Endodermal cell (in vitro differentiated cells): ENCODE results near the gene UGT3A1. TPM values are rescaled to one million over a fixed set of nuclear protein-coding genes. Genes with fewer than 3 reads are reported as not detected.

ENCODE experiments used
- DNase-seq: peaks from one replicate; pipeline ENCODE4 v3.0.0-alpha.2; 2017
- H3K27ac ChIP-seq: 2 replicates; pipeline ENCODE4 v1.5.1; 2013; ENCODE audit warnings: mild to moderate bottlenecking, low read depth, low read length, moderate library complexity
- H3K27me3 ChIP-seq: 2 replicates; pipeline ENCODE4 v1.6.1; 2013; ENCODE audit warnings: mild to moderate bottlenecking, low read length, moderate library complexity; ENCODE audit not compliant: insufficient read depth, control insufficient read depth, poor library complexity, severe bottlenecking
- H3K36me3 ChIP-seq: 2 replicates; pipeline ENCODE4 v1.7.0; 2013; ENCODE audit warnings: mild to moderate bottlenecking, low read length, moderate library complexity; ENCODE audit not compliant: control insufficient read depth, insufficient read depth
- H3K4me1 ChIP-seq: one replicate; pipeline ENCODE4 v1.7.0; 2013; ENCODE audit warnings: low read length; ENCODE audit not compliant: control insufficient read depth, insufficient read depth
- H3K4me3 ChIP-seq: 2 replicates; pipeline ENCODE4 v1.5.1; 2013; ENCODE audit warnings: mild to moderate bottlenecking, low read length, moderate library complexity
- H3K9ac ChIP-seq: 2 replicates; pipeline ENCODE4 v1.6.1; 2013; ENCODE audit warnings: mild to moderate bottlenecking, low read length, moderate library complexity; ENCODE audit not compliant: poor library complexity, severe bottlenecking; ENCODE audit errors: extremely low read depth
- H3K9me3 ChIP-seq: 2 replicates; pipeline ENCODE4 v1.6.1; 2013; ENCODE audit warnings: mild to moderate bottlenecking, low read length, moderate library complexity; ENCODE audit not compliant: control insufficient read depth
- H3K27ac Mint-ChIP-seq: 2 replicates; pipeline ENCODE4 v1.8.0; 2020; ENCODE audit warnings: mixed read lengths
- H3K27me3 Mint-ChIP-seq: 2 replicates; pipeline ENCODE4 v1.8.0; 2021; ENCODE audit warnings: mild to moderate bottlenecking, mixed read lengths; ENCODE audit not compliant: insufficient read depth
- H3K36me3 Mint-ChIP-seq: 2 replicates; pipeline ENCODE4 v1.8.0; 2020; ENCODE audit warnings: low read depth, mixed read lengths
- H3K4me1 Mint-ChIP-seq: 2 replicates; pipeline ENCODE4 v1.8.0; 2020; ENCODE audit warnings: mixed read lengths
- H3K4me3 Mint-ChIP-seq: 2 replicates; pipeline ENCODE4 v1.8.0; 2020; ENCODE audit warnings: mild to moderate bottlenecking, moderate library complexity, mixed read lengths
- H3K9me3 Mint-ChIP-seq: 2 replicates; pipeline ENCODE4 v1.8.0; 2020; ENCODE audit warnings: mild to moderate bottlenecking, mixed read lengths
- CTCF ChIP-seq: fragments of 200-600 bp; sonication (generic); conservative IDR thresholded peaks from 2 replicates; pipeline ENCODE4 v1.5.0; 2021; ENCODE audit warnings: antibody characterized with exemption, mild to moderate bottlenecking
- WGBS, 2 experiments: methylation state at CpG; one replicate each; pipeline versions ENCODE4 v1.1.5 to v1.1.7; 2013; ENCODE audit warnings: missing lambda C conversion rate in 2 of 2, mixed read lengths in 1 of 2; ENCODE audit not compliant: insufficient coverage in 1 of 2, insufficient read length in 1 of 2; 5-methylcytosine and 5-hydroxymethylcytosine counted together
- total RNA-seq, 2 donors: library from RNA; stranded (reverse); fragmentation: NEBNext Ultra II Directional in 1 of 2; extraction: Animal tissue kit (Norgen Biotek cat#: 25700) in 1 of 2; gene quantifications; 2 replicates in 1 of 2; 3 replicates in 1 of 2; pipeline ENCODE4 v1.2.1, GENCODE V29; 2021

UGT3A1 gene
- total RNA-seq, 2 donors from 2014 or later: 4.7 to 10.6 TPM

GRCh38 chr5:36017004-36017403 is 25.8 kb upstream of the UGT3A1 start:
- no peak overlapping the region for H3K9ac ChIP-seq
- no peaks in the 10 kb centered on the region for H3K36me3 ChIP-seq
- TF ChIP-seq CTCF: no peak
- DNase-seq: no peak
- Mint-ChIP-seq H3K9me3 (peaks cover 59% of the 10 kb centered on the region), H3K27ac (no peak overlapping the region), H3K4me1 (no peaks in the 10 kb centered on the region), H3K27me3 (peaks cover 3% of the 10 kb centered on the region), H3K4me3 (no peak overlapping the region), H3K36me3 (no peaks in the 10 kb centered on the region)
- no peak overlapping the region for H3K4me3 ChIP-seq
- peaks cover 45% of the 10 kb centered on the region for H3K9me3 ChIP-seq
- H3K4me1 ChIP-seq: no peaks in the 10 kb centered on the region
- 88 to 100% methylated on average over 1 of the region's 1 CpG for WGBS, 2 experiments
- H3K27ac ChIP-seq: no peak overlapping the region
- H3K27me3 ChIP-seq: peaks cover 5% of the 10 kb centered on the region

GRCh38 chr5:36013182-36013581 is 22.0 kb upstream of the UGT3A1 start:
- Mint-ChIP-seq H3K9me3 (peaks cover 77% of the 10 kb centered on the region), H3K4me3 (no peak overlapping the region), H3K4me1 (no peaks in the 10 kb centered on the region), H3K27ac (no peak overlapping the region), H3K36me3 (no peaks in the 10 kb centered on the region), H3K27me3 (no peaks in the 10 kb centered on the region)
- no peaks in the 10 kb centered on the region for H3K36me3 ChIP-seq
- H3K9ac ChIP-seq: no peak overlapping the region
- no peak for TF ChIP-seq CTCF
- no peak overlapping the region for H3K4me3 ChIP-seq
- H3K9me3 ChIP-seq: peaks cover 58% of the 10 kb centered on the region
- H3K27me3 ChIP-seq: peaks cover 5% of the 10 kb centered on the region
- no peak overlapping the region for H3K27ac ChIP-seq
- WGBS, 2 experiments: 80 to 87% methylated on average over 1 to 2 of the region's 2 CpGs
- no peaks in the 10 kb centered on the region for H3K4me1 ChIP-seq
- DNase-seq: no peak

GRCh38 chr5:36009698-36010097 is 18.5 kb upstream of the UGT3A1 start:
- no peaks in the 10 kb centered on the region for H3K4me1 Mint-ChIP-seq
- H3K4me3 Mint-ChIP-seq: no peak overlapping the region
- Histone ChIP-seq H3K27me3 (no peaks in the 10 kb centered on the region), H3K4me1 (no peaks in the 10 kb centered on the region), H3K9me3 (peaks cover 52% of the 10 kb centered on the region), H3K9ac (no peak overlapping the region), H3K27ac (no peak overlapping the region), H3K4me3 (no peak overlapping the region), H3K36me3 (no peaks in the 10 kb centered on the region)
- no peak for TF ChIP-seq CTCF
- H3K27me3 Mint-ChIP-seq: no peaks in the 10 kb centered on the region
- H3K9me3 Mint-ChIP-seq: peaks cover 62% of the 10 kb centered on the region
- H3K36me3 Mint-ChIP-seq: no peaks in the 10 kb centered on the region
- no peak overlapping the region for H3K27ac Mint-ChIP-seq
- 68% methylated on average over 1 of the region's 1 CpG; no CpG with 5 or more reads in 1 of the 2 experiments for WGBS, 2 experiments
- no peak for DNase-seq
